Measurements from ENCODE around the gene TTYH2.

The TTYH2 gene

GRCh38 chr17:74210191-74211140 lies 2.9 kb upstream of the TTYH2 start:
- no peak overlapping the region for H3K27ac ChIP-seq (ENCODE audit: low read depth, low read length)
- peaks cover 49% of the 10 kb centered on the region for H3K4me1 ChIP-seq (ENCODE audit: insufficient read depth, low read length)
- H3K36me3 ChIP-seq (ENCODE audit: insufficient read depth, low read length): peaks cover 39% of the 10 kb centered on the region
- H3K4me3 ChIP-seq (ENCODE audit: low read depth in 1 of 2, low read length in 2 of 2): no peak overlapping the region
- no peaks in the 10 kb centered on the region for H3K27me3 ChIP-seq (ENCODE audit: control insufficient read depth in 1 of 2, insufficient read depth in 2 of 2, low read length in 2 of 2)
- H3K9ac ChIP-seq (ENCODE audit: low read length): no peak overlapping the region
- H3K9me3 ChIP-seq (ENCODE audit: low read length): no peaks in the 10 kb centered on the region

DNA sequence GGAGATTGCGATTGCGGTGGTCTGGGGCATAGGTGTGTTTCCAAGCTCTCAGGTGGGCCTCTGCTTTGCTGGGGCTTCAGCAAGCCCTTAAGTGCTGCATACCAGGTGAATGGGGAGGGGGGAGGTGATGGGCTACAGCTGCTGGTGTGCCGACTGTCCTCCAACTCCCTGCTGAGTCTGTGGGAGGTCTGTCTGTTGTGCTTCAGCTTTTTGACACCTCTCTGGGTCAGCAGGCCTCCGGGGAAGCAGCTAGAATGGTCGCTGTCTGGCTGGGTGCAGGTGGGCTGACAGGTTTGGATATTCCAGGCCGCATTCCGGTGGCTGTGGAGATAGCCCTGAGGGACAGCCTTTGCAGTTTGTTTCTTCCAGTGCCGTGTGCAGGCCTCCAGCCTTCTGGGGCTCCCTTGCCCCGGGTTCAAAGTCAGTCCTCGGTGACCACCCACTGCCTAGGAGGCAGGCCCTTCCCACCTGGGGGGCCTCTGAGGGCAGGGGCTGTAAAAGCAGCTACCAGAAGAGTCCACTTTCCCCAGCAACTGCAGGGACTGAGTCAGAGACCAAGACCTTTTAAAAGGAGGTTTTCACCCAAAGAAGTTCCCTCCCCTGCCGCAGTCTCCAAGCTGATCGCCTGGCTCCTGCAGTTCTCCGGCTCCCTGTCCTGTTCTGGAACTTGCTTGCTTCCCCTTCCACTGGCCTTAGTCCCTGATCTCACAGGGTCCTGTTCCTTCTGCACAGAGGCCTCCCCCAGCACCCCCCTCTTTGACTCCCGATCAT lies 2.0 kb upstream of the TTYH2 start:
- no peak overlapping the region for H3K27ac ChIP-seq (ENCODE audit: low read depth, low read length)
- peak overlapping the region in 1 of 2 donors; percentile 84 for H3K4me3 ChIP-seq (ENCODE audit: low read depth in 1 of 2, low read length in 2 of 2)
- H3K36me3 ChIP-seq (ENCODE audit: insufficient read depth, low read length): peaks cover 37% of the 10 kb centered on the region
- peaks cover 46% of the 10 kb centered on the region for H3K4me1 ChIP-seq (ENCODE audit: insufficient read depth, low read length)
- H3K9ac ChIP-seq (ENCODE audit: low read length): no peak overlapping the region
- no peaks in the 10 kb centered on the region for H3K27me3 ChIP-seq (ENCODE audit: control insufficient read depth in 1 of 2, insufficient read depth in 2 of 2, low read length in 2 of 2)
- no peaks in the 10 kb centered on the region for H3K9me3 ChIP-seq (ENCODE audit: low read length)

DNA sequence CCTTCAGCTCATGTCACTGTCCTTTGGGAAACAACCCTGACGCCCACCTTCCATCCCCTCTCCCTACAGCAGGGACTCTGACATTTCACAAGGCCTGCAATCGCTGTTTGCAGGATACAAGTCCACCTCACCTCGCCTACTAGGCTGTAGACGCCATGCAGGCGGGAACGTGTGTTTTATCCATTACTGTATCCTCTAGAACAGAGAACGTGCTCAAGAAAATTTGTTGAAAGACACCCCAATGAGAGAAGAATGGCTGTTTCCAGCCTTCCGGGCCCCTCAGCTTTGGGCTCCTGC lies 1.5 kb upstream of the TTYH2 start:
- Histone ChIP-seq H3K27ac (ENCODE audit: low read depth, low read length) (no peak overlapping the region), H3K36me3 (ENCODE audit: insufficient read depth, low read length) (peaks cover 37% of the 10 kb centered on the region), H3K4me1 (ENCODE audit: insufficient read depth, low read length) (peaks cover 46% of the 10 kb centered on the region), H3K9me3 (ENCODE audit: low read length) (no peaks in the 10 kb centered on the region), H3K27me3 (ENCODE audit: control insufficient read depth in 1 of 2, insufficient read depth in 2 of 2, low read length in 2 of 2) (no peaks in the 10 kb centered on the region), H3K4me3 (ENCODE audit: low read depth in 1 of 2, low read length in 2 of 2) (peak overlapping the region; percentile 44 to 84), H3K9ac (ENCODE audit: low read length) (no peak overlapping the region)

GRCh38 chr17:74212209-74212912 lies 1.0 kb upstream of the TTYH2 start:
- peak overlapping the region; percentile 44 to 84 for H3K4me3 ChIP-seq (ENCODE audit: low read depth in 1 of 2, low read length in 2 of 2)
- H3K9me3 ChIP-seq (ENCODE audit: low read length): no peaks in the 10 kb centered on the region
- peak overlapping the region; percentile 45 for H3K27ac ChIP-seq (ENCODE audit: low read depth, low read length)
- H3K4me1 ChIP-seq (ENCODE audit: insufficient read depth, low read length): peaks cover 46% of the 10 kb centered on the region
- no peaks in the 10 kb centered on the region for H3K27me3 ChIP-seq (ENCODE audit: control insufficient read depth in 1 of 2, insufficient read depth in 2 of 2, low read length in 2 of 2)
- peak overlapping the region; percentile 74 for H3K9ac ChIP-seq (ENCODE audit: low read length)
- H3K36me3 ChIP-seq (ENCODE audit: insufficient read depth, low read length): peaks cover 32% of the 10 kb centered on the region

DNA sequence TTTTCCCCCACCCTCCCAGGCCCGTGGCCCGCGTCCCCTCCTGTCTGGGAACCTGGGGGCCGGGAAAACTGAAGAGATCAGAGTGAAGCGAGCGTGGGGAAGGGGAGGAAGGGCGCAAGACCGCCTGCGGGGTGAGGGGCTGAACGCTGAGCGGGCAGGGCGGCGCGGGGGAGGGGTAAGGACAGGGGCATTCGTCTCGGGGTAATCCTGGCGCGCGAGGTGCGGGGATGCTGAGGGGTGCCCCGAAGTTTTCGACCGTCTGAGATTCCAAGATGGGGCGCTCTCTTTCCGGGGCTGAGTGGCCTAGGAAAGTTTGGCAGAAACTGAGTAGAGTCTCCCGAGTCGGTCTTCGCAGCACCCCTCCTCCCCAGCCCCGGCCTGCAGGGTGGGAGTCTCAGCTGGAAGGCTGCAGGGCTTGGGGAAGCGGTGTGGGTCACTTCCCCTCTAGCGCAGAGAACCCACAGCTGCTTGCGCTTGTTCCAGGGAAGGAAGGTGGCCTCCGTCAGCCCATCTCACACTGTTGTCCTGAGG lies 555 bp downstream of the TTYH2 start:
- no peak overlapping the region for H3K27ac ChIP-seq (ENCODE audit: low read depth, low read length)
- H3K4me1 ChIP-seq (ENCODE audit: insufficient read depth, low read length): peaks cover 41% of the 10 kb centered on the region
- H3K9me3 ChIP-seq (ENCODE audit: low read length): no peaks in the 10 kb centered on the region
- H3K36me3 ChIP-seq (ENCODE audit: insufficient read depth, low read length): peaks cover 17% of the 10 kb centered on the region
- H3K4me3 ChIP-seq (ENCODE audit: low read depth in 1 of 2, low read length in 2 of 2): peak overlapping the region; percentile 45 to 49
- H3K9ac ChIP-seq (ENCODE audit: low read length): no peak overlapping the region
- H3K27me3 ChIP-seq (ENCODE audit: control insufficient read depth in 1 of 2, insufficient read depth in 2 of 2, low read length in 2 of 2): no peaks in the 10 kb centered on the region

- Histone ChIP-seq H3K27me3 (ENCODE audit: control insufficient read depth in 1 of 2, insufficient read depth in 2 of 2, low read length in 2 of 2) (no peaks in the 10 kb centered on the region), H3K4me1 (ENCODE audit: insufficient read depth, low read length) (peaks cover 41% of the 10 kb centered on the region), H3K36me3 (ENCODE audit: insufficient read depth, low read length) (peaks cover 9% of the 10 kb centered on the region), H3K27ac (ENCODE audit: low read depth, low read length) (no peak overlapping the region), H3K4me3 (ENCODE audit: low read depth in 1 of 2, low read length in 2 of 2) (peak overlapping the region; percentile 45 to 49), H3K9me3 (ENCODE audit: low read length) (no peaks in the 10 kb centered on the region), H3K9ac (ENCODE audit: low read length) (no peak overlapping the region)
These were observed 1.3 kb downstream of the TTYH2 start for GRCh38 chr17:74214484-74215341.

GRCh38 chr17:74215342-74215727 lies 2.0 kb downstream of the TTYH2 start:
- Histone ChIP-seq H3K36me3 (ENCODE audit: insufficient read depth, low read length) (peaks cover 3% of the 10 kb centered on the region), H3K27me3 (ENCODE audit: control insufficient read depth in 1 of 2, insufficient read depth in 2 of 2, low read length in 2 of 2) (no peaks in the 10 kb centered on the region), H3K4me3 (ENCODE audit: low read depth in 1 of 2, low read length in 2 of 2) (no peak overlapping the region), H3K9ac (ENCODE audit: low read length) (no peak overlapping the region), H3K27ac (ENCODE audit: low read depth, low read length) (no peak overlapping the region), H3K4me1 (ENCODE audit: insufficient read depth, low read length) (peaks cover 37% of the 10 kb centered on the region), H3K9me3 (ENCODE audit: low read length) (no peaks in the 10 kb centered on the region)

GRCh38 chr17:74216505-74216904 lies 3.1 kb downstream of the TTYH2 start:
- Histone ChIP-seq H3K4me3 (ENCODE audit: low read depth in 1 of 2, low read length in 2 of 2) (no peak overlapping the region), H3K9ac (ENCODE audit: low read length) (no peak overlapping the region), H3K27ac (ENCODE audit: low read depth, low read length) (no peak overlapping the region), H3K27me3 (ENCODE audit: control insufficient read depth in 1 of 2, insufficient read depth in 2 of 2, low read length in 2 of 2) (no peaks in the 10 kb centered on the region), H3K4me1 (ENCODE audit: insufficient read depth, low read length) (peaks cover 25% of the 10 kb centered on the region), H3K9me3 (ENCODE audit: low read length) (no peaks in the 10 kb centered on the region), H3K36me3 (ENCODE audit: insufficient read depth, low read length) (no peaks in the 10 kb centered on the region)

GRCh38 chr17:74217037-74217730 lies 3.8 kb downstream of the TTYH2 start:
- H3K9ac ChIP-seq (ENCODE audit: low read length): no peak overlapping the region
- no peak overlapping the region for H3K4me3 ChIP-seq (ENCODE audit: low read depth in 1 of 2, low read length in 2 of 2)
- no peaks in the 10 kb centered on the region for H3K36me3 ChIP-seq (ENCODE audit: insufficient read depth, low read length)
- H3K27ac ChIP-seq (ENCODE audit: low read depth, low read length): no peak overlapping the region
- no peaks in the 10 kb centered on the region for H3K9me3 ChIP-seq (ENCODE audit: low read length)
- peaks cover 18% of the 10 kb centered on the region for H3K4me1 ChIP-seq (ENCODE audit: insufficient read depth, low read length)
- H3K27me3 ChIP-seq (ENCODE audit: control insufficient read depth in 1 of 2, insufficient read depth in 2 of 2, low read length in 2 of 2): no peaks in the 10 kb centered on the region

- Histone ChIP-seq H3K36me3 (ENCODE audit: insufficient read depth, low read length) (no peaks in the 10 kb centered on the region), H3K27me3 (ENCODE audit: control insufficient read depth in 1 of 2, insufficient read depth in 2 of 2, low read length in 2 of 2) (no peaks in the 10 kb centered on the region), H3K27ac (ENCODE audit: low read depth, low read length) (no peak overlapping the region), H3K4me3 (ENCODE audit: low read depth in 1 of 2, low read length in 2 of 2) (no peak overlapping the region), H3K4me1 (ENCODE audit: insufficient read depth, low read length) (peaks cover 11% of the 10 kb centered on the region), H3K9ac (ENCODE audit: low read length) (no peak overlapping the region), H3K9me3 (ENCODE audit: low read length) (no peaks in the 10 kb centered on the region)
These were observed 4.5 kb downstream of the TTYH2 start for GRCh38 chr17:74217888-74218287.

All from muscle layer of colon (tissue), 2 donors.